ENCODE results near the gene ABCA10. TPM values are rescaled to one million over a fixed set of nuclear protein-coding genes. Genes with fewer than 3 reads are reported as not detected.

ABCA10 gene
- total RNA-seq, 1 donor from 2014 or later, result 0.82 TPM

DNA sequence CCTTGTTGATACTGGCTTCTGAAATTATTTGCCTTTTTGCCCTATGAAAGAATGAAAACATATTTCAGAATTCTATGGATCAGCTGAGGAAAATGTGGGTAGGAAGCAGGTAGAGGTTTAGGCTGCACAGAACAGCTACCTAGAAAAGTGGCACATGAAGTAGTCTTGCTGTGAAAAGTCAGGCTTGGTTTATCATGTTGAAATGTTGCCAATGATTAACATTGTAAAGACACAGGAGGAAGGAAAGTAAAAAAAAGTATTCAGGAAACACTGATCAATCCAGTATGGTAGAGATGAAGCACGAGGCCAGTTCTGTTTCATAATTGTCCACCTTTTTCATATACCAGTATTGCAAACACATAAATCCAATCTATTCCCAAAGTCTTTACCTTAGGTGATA, 116.8 kb downstream of the ABCA10 start:
- Mint-ChIP-seq H3K9me3 (no peaks in the 10 kb centered on the region), H3K27me3 (ENCODE audit: low read depth) (no peaks in the 10 kb centered on the region), H3K4me3 (no peak overlapping the region), H3K27ac (ENCODE audit: unreplicated experiment) (no peak overlapping the region), H3K36me3 (ENCODE audit: low read depth) (no peaks in the 10 kb centered on the region), H3K4me1 (no peaks in the 10 kb centered on the region)
- TF ChIP-seq, protein P1, sequence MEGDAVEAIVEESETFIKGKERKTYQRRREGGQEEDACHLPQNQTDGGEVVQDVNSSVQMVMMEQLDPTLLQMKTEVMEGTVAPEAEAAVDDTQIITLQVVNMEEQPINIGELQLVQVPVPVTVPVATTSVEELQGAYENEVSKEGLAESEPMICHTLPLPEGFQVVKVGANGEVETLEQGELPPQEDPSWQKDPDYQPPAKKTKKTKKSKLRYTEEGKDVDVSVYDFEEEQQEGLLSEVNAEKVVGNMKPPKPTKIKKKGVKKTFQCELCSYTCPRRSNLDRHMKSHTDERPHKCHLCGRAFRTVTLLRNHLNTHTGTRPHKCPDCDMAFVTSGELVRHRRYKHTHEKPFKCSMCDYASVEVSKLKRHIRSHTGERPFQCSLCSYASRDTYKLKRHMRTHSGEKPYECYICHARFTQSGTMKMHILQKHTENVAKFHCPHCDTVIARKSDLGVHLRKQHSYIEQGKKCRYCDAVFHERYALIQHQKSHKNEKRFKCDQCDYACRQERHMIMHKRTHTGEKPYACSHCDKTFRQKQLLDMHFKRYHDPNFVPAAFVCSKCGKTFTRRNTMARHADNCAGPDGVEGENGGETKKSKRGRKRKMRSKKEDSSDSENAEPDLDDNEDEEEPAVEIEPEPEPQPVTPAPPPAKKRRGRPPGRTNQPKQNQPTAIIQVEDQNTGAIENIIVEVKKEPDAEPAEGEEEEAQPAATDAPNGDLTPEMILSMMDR (conservative IDR thresholded peaks at IDR 0.05), result no peak
- DNase-seq (ENCODE audit: low read depth, low spot score), result no peak

DNA sequence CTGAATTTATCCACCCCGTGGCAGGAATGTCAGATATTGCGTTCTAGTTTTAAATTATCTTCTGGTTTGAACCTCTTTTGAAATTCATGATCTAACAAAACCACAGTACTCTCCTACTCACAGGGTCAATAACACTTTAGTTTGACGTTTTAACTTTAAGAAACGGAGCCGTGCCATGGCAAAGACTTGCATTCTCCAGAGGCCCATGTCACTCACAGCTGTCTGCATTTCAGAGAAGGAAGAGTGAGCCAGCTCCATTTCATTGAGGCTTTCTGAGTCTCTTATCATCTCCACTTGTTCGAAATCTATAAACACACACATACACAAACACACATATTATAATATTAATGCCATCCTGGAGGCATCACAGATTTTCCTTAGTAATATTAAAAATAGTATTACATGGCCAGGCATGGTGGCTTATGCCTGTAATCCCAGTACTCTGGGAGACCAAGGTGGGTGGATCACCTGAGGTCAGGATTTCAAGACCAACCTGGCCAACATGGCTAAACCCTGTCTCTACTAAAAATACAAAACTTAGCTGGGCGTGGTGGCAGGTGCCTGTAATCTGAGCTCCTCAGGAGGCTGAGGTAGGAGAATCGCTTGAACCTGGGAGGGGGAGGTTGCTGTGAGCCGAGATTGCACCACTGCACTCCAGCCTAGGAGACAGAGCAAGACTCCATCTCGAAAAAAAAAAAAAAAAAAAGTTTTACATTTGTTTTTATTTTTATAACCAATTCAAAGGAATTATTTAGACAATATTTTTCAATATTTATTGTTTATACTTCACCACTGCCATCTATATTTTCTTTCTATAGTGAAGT, 122.5 kb downstream of the ABCA10 start:
- H3K4me1 Mint-ChIP-seq, result no peaks in the 10 kb centered on the region
- H3K9me3 Mint-ChIP-seq, result no peaks in the 10 kb centered on the region
- TF ChIP-seq, protein P1 (conservative IDR thresholded peaks at IDR 0.05), result no peak
- H3K4me3 Mint-ChIP-seq, result no peak overlapping the region
- no peak overlapping the region for H3K27ac Mint-ChIP-seq (ENCODE audit: unreplicated experiment)
- DNase-seq (ENCODE audit: low read depth, low spot score), result no peak
- H3K27me3 Mint-ChIP-seq (ENCODE audit: low read depth), result no peaks in the 10 kb centered on the region
- no peaks in the 10 kb centered on the region for H3K36me3 Mint-ChIP-seq (ENCODE audit: low read depth)

DNA sequence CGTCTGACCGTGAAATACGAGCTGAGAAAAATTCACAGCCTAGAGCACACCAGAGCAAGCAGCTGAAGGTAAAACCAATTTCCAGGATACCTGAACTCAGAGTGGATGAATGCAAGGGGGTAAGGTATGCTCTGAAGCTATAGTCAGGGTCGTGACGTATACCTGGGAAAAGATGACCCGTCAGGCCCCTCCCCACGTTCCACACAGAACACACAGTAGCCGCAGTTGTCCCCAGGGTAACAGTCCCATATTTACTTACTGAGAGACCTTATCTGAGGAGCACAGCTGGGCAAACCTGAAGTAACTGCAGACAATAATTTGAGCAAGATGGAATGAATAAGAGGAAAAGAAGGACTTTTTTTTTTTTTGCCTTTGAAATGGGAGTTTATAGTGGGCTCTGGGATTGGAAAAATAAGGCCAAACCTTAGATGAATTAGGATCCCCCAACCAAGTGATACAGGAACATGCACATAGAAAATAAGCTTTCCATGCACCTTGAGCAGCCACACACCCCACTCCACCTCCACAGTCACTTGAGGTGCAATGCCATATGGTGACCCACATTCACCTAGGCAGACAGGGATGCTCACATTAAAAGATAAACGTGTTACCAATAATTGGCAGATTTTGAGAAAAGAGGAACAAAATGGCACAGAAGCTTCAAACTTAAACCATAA, 124.9 kb downstream of the ABCA10 start:
- H3K4me3 Mint-ChIP-seq, result no peak overlapping the region
- no peaks in the 10 kb centered on the region for H3K4me1 Mint-ChIP-seq
- H3K27me3 Mint-ChIP-seq (ENCODE audit: low read depth), result no peaks in the 10 kb centered on the region
- TF ChIP-seq, protein P1 (conservative IDR thresholded peaks at IDR 0.05), result no peak
- no peak for DNase-seq (ENCODE audit: low read depth, low spot score)
- H3K27ac Mint-ChIP-seq (ENCODE audit: unreplicated experiment), result no peak overlapping the region
- H3K9me3 Mint-ChIP-seq, result no peaks in the 10 kb centered on the region
- no peaks in the 10 kb centered on the region for H3K36me3 Mint-ChIP-seq (ENCODE audit: low read depth)

DNA sequence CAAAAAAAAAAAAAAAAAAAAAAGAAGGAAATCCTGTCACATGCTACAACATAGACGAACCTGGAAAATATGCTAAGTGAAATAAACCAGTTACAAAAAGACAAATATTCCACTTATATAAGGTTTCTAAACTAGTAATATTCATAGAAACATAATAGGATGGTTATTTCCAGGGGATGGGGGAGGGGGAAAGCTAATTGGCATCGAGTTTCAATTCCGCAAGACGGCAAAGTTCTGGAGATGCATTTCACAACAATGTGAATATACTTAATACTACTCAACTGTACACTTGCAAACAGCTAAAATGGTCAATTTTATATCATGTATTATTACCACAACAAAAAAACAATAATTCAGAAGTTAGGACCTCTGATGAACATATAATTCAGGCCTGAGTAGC, 130.0 kb downstream of the ABCA10 start:
- no peak overlapping the region for H3K4me3 Mint-ChIP-seq
- peaks cover 2% of the 10 kb centered on the region for H3K9me3 Mint-ChIP-seq
- no peak for DNase-seq (ENCODE audit: low read depth, low spot score)
- no peak overlapping the region for H3K27ac Mint-ChIP-seq (ENCODE audit: unreplicated experiment)
- TF ChIP-seq, protein P1 (conservative IDR thresholded peaks at IDR 0.05), result no peak
- peaks cover 4% of the 10 kb centered on the region for H3K4me1 Mint-ChIP-seq
- H3K36me3 Mint-ChIP-seq (ENCODE audit: low read depth), result no peaks in the 10 kb centered on the region
- no peaks in the 10 kb centered on the region for H3K27me3 Mint-ChIP-seq (ENCODE audit: low read depth)

Small RNA genes within 50 kb of the gene (microRNA-seq; reads per million reads assigned to microRNA genes)
- gene MIR4524A (not detected), gene MIR4524B (not detected)

Other genes starting within 250 kb of the ABCA10 start
- 1.3 and 2.3 TPM in 2 replicates for gene ABCA9, start 167.9 kb downstream of the ABCA10 start, total RNA-seq
- gene ABCA6, start 86.9 kb downstream of the ABCA10 start, total RNA-seq, result 0.16 TPM in 1 of 2 replicates, not detected in the other
- gene ABCA5, start 98.3 kb upstream of the ABCA10 start, total RNA-seq, result 7.6 and 8.3 TPM in 2 replicates
- gene MAP2K6, start 185.9 kb upstream of the ABCA10 start, total RNA-seq, result 45.4 and 48.4 TPM in 2 replicates